HG03565 (cell line): ENCODE results near the gene IDH3G.

Experiments
- ATAC-seq: cut with Tn5 transposase; IDR thresholded peaks from one replicate; pipeline ENCODE4 v1.9.1; 2021; ENCODE audit warnings: mild to moderate bottlenecking, moderate library complexity; ENCODE audit not compliant: unreplicated experiment

IDH3G gene

GRCh38 chrX:153773741-153774575 is 20.2 kb downstream of the IDH3G start:
- no peak for ATAC-seq

- no peak for ATAC-seq
Measured at GRCh38 chrX:153773218-153773611, 21.0 kb downstream of the IDH3G start.

- no peak for ATAC-seq
Measured at GRCh38 chrX:153772316-153773217, 21.6 kb downstream of the IDH3G start.

GRCh38 chrX:153771415-153772315 is 22.5 kb downstream of the IDH3G start:
- ATAC-seq: no peak

GRCh38 chrX:153770601-153771414 is 23.4 kb downstream of the IDH3G start:
- ATAC-seq: no peak

GRCh38 chrX:153769865-153770600 is 24.1 kb downstream of the IDH3G start:
- no peak for ATAC-seq

GRCh38 chrX:153769158-153769864 is 24.9 kb downstream of the IDH3G start:
- ATAC-seq: no peak

- no peak for ATAC-seq
Measured at GRCh38 chrX:153768311-153769157, 25.6 kb downstream of the IDH3G start.

GRCh38 chrX:153767674-153768055 is 26.5 kb downstream of the IDH3G start:
- no peak for ATAC-seq

GRCh38 chrX:153766871-153767673 is 27.1 kb downstream of the IDH3G start:
- ATAC-seq: no peak

- ATAC-seq: no peak
Measured at GRCh38 chrX:153766098-153766817, 27.9 kb downstream of the IDH3G start.

- ATAC-seq: no peak
Measured at GRCh38 chrX:153765138-153766079, 28.8 kb downstream of the IDH3G start.

- no peak for ATAC-seq
Measured at GRCh38 chrX:153764786-153765137, 29.4 kb downstream of the IDH3G start.

GRCh38 chrX:153763989-153764755 is 30.0 kb downstream of the IDH3G start, which contains the start of gene PLXNB3:
PLXNB3 (plus strand) TSS chrX:153764249; CDS start chrX:153765536, 1,287 bp downstream.
- no peak for ATAC-seq
